ENCODE results near the gene FGF18. TPM values are rescaled to one million over a fixed set of nuclear protein-coding genes. Genes with fewer than 3 reads are reported as not detected.

Gene FGF18
- total and polyA plus RNA-seq, 9 of the 15 experiments (the other 6 are each of a cell fraction or from before 2014, with no cell fraction given) = 0.05 to 0.18 (median 0.11) TPM; not detected in 6

- TF ChIP-seq ZNF408 (CRISPR knock-in tag; IDR thresholded peaks at IDR 0.05; ENCODE audit: low read depth) = no peak
- TF ChIP-seq MCM2 (IDR thresholded peaks at IDR 0.05; ENCODE audit: low read depth) = no peak
- no peak for TF ChIP-seq ZBTB40 (IDR thresholded peaks at IDR 0.05)
- no peak for TF ChIP-seq ZBTB40 (CRISPR knock-in tag; IDR thresholded peaks at IDR 0.05)
- no peak for TF ChIP-seq MYBL2 (IDR thresholded peaks at IDR 0.05; ENCODE audit: low read depth)
- no peak for TF ChIP-seq MYBL2 (CRISPR knock-in tag; IDR thresholded peaks at IDR 0.05; ENCODE audit: borderline replicate concordance)
- TF ChIP-seq HNRNPH1 (optimal IDR thresholded peaks at IDR 0.05; ENCODE audit: low read depth, low read length) = no peak
- no peak for TF ChIP-seq ZNF165 (CRISPR knock-in tag; IDR thresholded peaks at IDR 0.05; ENCODE audit: borderline replicate concordance)
- TF ChIP-seq SIRT6 (IDR thresholded peaks at IDR 0.05; ENCODE audit: low read depth, low read length) = no peak
- TF ChIP-seq MBD2 (IDR thresholded peaks at IDR 0.05; ENCODE audit: borderline replicate concordance, low read depth) = no peak
- no peak for TF ChIP-seq ADNP (tag; IDR thresholded peaks at IDR 0.05)
- TF ChIP-seq ZFX (CRISPR knock-in tag; IDR thresholded peaks at IDR 0.05) = no peak
- no peak for TF ChIP-seq CEBPG (CRISPR knock-in tag; IDR thresholded peaks at IDR 0.05)
- no peak for TF ChIP-seq CEBPG (tag; conservative IDR thresholded peaks at IDR 0.05 in 1 of 2, IDR thresholded peaks at IDR 0.05 in 1 of 2)
- no peak for TF ChIP-seq ATF6 (CRISPR knock-in tag; IDR thresholded peaks at IDR 0.05)
Measured at GRCh38 chr5:171450423-171451331, 31.2 kb downstream of the FGF18 start (continued).
